ENCODE measurements around the gene SEPTIN2. TPM values are rescaled to one million over a fixed set of nuclear protein-coding genes. Genes with fewer than 3 reads are reported as not detected.

The SEPTIN2 gene
- total RNA-seq, 1 experiment from 2014 or later: 353 TPM

- ATAC-seq (no peak), DNase-seq (ENCODE audit: low spot score) (no peak)
- Mint-ChIP-seq H3K36me3 (peaks cover 49% of the 10 kb centered on the region), H3K4me3 (no peak overlapping the region), H3K27ac (peak overlapping the region; percentile 46), H3K9me3 (no peaks in the 10 kb centered on the region), H3K27me3 (ENCODE audit: low read depth) (no peaks in the 10 kb centered on the region), H3K4me1 (peaks cover 32% of the 10 kb centered on the region)
- CTCF ChIA-PET: no interaction called here
- POLR2A ChIA-PET: no interaction called here
- TF ChIP-seq ERG (CRISPR knock-in tag; IDR thresholded peaks at IDR 0.05) (no peak), CREB1 (CRISPR knock-in tag; IDR thresholded peaks at IDR 0.05) (no peak), ZNF425 (CRISPR knock-in tag; conservative IDR thresholded peaks at IDR 0.05) (no peak), ZNF121 (CRISPR knock-in tag; IDR thresholded peaks at IDR 0.05) (no peak), SMAD3 (CRISPR knock-in tag; IDR thresholded peaks at IDR 0.05; ENCODE audit: borderline replicate concordance) (no peak), MLX (CRISPR knock-in tag; IDR thresholded peaks at IDR 0.05) (no peak), OVOL2 (CRISPR knock-in tag; IDR thresholded peaks at IDR 0.05; ENCODE audit: borderline replicate concordance) (no peak), ELF4 (CRISPR knock-in tag; IDR thresholded peaks at IDR 0.05; ENCODE audit: low read depth) (no peak), ARID4B (CRISPR knock-in tag; IDR thresholded peaks at IDR 0.05; ENCODE audit: borderline replicate concordance) (no peak), GABPB1 (CRISPR knock-in tag; IDR thresholded peaks at IDR 0.05) (no peak), ZNF232 (CRISPR knock-in tag; IDR thresholded peaks at IDR 0.05) (no peak)
- TF ChIP-seq, protein P1, sequence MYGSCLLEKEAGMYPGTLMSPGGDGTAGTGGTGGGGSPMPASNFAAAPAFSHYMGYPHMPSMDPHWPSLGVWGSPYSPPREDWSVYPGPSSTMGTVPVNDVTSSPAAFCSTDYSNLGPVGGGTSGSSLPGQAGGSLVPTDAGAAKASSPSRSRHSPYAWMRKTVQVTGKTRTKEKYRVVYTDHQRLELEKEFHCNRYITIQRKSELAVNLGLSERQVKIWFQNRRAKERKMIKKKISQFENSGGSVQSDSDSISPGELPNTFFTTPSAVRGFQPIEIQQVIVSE (CRISPR knock-in tag; IDR thresholded peaks at IDR 0.05; ENCODE audit: borderline replicate concordance): no peak
- TF ChIP-seq, protein P2, sequence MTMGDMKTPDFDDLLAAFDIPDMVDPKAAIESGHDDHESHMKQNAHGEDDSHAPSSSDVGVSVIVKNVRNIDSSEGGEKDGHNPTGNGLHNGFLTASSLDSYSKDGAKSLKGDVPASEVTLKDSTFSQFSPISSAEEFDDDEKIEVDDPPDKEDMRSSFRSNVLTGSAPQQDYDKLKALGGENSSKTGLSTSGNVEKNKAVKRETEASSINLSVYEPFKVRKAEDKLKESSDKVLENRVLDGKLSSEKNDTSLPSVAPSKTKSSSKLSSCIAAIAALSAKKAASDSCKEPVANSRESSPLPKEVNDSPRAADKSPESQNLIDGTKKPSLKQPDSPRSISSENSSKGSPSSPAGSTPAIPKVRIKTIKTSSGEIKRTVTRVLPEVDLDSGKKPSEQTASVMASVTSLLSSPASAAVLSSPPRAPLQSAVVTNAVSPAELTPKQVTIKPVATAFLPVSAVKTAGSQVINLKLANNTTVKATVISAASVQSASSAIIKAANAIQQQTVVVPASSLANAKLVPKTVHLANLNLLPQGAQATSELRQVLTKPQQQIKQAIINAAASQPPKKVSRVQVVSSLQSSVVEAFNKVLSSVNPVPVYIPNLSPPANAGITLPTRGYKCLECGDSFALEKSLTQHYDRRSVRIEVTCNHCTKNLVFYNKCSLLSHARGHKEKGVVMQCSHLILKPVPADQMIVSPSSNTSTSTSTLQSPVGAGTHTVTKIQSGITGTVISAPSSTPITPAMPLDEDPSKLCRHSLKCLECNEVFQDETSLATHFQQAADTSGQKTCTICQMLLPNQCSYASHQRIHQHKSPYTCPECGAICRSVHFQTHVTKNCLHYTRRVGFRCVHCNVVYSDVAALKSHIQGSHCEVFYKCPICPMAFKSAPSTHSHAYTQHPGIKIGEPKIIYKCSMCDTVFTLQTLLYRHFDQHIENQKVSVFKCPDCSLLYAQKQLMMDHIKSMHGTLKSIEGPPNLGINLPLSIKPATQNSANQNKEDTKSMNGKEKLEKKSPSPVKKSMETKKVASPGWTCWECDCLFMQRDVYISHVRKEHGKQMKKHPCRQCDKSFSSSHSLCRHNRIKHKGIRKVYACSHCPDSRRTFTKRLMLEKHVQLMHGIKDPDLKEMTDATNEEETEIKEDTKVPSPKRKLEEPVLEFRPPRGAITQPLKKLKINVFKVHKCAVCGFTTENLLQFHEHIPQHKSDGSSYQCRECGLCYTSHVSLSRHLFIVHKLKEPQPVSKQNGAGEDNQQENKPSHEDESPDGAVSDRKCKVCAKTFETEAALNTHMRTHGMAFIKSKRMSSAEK (CRISPR knock-in tag; IDR thresholded peaks at IDR 0.05; ENCODE audit: borderline replicate concordance): no peak
- TF ChIP-seq, protein P3, sequence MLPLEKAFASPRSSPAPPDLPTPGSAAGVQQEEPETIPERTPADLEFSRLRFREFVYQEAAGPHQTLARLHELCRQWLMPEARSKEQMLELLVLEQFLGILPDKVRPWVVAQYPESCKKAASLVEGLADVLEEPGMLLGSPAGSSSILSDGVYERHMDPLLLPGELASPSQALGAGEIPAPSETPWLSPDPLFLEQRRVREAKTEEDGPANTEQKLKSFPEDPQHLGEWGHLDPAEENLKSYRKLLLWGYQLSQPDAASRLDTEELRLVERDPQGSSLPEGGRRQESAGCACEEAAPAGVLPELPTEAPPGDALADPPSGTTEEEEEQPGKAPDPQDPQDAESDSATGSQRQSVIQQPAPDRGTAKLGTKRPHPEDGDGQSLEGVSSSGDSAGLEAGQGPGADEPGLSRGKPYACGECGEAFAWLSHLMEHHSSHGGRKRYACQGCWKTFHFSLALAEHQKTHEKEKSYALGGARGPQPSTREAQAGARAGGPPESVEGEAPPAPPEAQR (CRISPR knock-in tag; IDR thresholded peaks at IDR 0.05): no peak
Observed at GRCh38 chr2:241325257-241325656, 9.5 kb downstream of the SEPTIN2 start.
